Activated naive CD4-positive, alpha-beta T cell treated with anti-CD3 and anti-CD28 coated beads, Interleukin-2, amount 50 U/mL, for 72 hours (primary cell): Measurements from ENCODE around the gene CIB4. TPM values are rescaled to one million over a fixed set of nuclear protein-coding genes. Genes with fewer than 3 reads are reported as not detected.

Source experiments
- ATAC-seq, 2 donors: fragments of 150-1000 bp; cut with Tn5 transposase; 2 replicates each; pipeline ENCODE4 v1.10.0; 2021; ENCODE audit warnings: mild to moderate bottlenecking in 2 of 2, moderate library complexity in 2 of 2
- DNase-seq, 2 donors: peaks; one replicate each; pipeline ENCODE4 v3.0.0; 2021 to 2022; ENCODE audit warnings: low spot score in 2 of 2
- H3K27ac Mint-ChIP-seq, 2 donors: one replicate each; pipeline ENCODE4 v1.8.0; 2022; ENCODE audit warnings: mild to moderate bottlenecking in 2 of 2, mixed read lengths in 2 of 2
- H3K36me3 Mint-ChIP-seq, 2 donors: one replicate each; pipeline ENCODE4 v1.8.0; 2022; ENCODE audit warnings: mixed read lengths in 2 of 2
- H3K9me3 Mint-ChIP-seq, 2 donors: one replicate each; pipeline ENCODE4 v1.8.0; 2022; ENCODE audit warnings: mixed read lengths in 2 of 2
- total RNA-seq, 2 donors: library from RNA; stranded (reverse); gene quantifications; one replicate each; pipeline ENCODE4 v1.2.3, GENCODE V29; 2022

Gene CIB4
- total RNA-seq, 2 donors from 2014 or later = not detected

- ATAC-seq (no peak), DNase-seq (no peak)
- no peak overlapping the region for H3K27ac Mint-ChIP-seq
- no peaks in the 10 kb centered on the region for H3K9me3 Mint-ChIP-seq
- H3K36me3 Mint-ChIP-seq = no peaks in the 10 kb centered on the region
Observed at GRCh38 chr2:26619096-26619495, 22.1 kb downstream of the CIB4 start.

GRCh38 chr2:26618611-26619010 is 22.6 kb downstream of the CIB4 start:
- ATAC-seq (no peak), DNase-seq (peak in 1 of 2 donors; percentile 31)
- H3K9me3 Mint-ChIP-seq = no peaks in the 10 kb centered on the region
- H3K27ac Mint-ChIP-seq = no peak overlapping the region
- H3K36me3 Mint-ChIP-seq = no peaks in the 10 kb centered on the region

GRCh38 chr2:26617588-26618083 is 23.5 kb downstream of the CIB4 start:
- ATAC-seq (no peak), DNase-seq (peak in 1 of 2 donors; percentile 21)
- peak overlapping the region in 1 of 2 donors; percentile 11 for H3K27ac Mint-ChIP-seq
- no peaks in the 10 kb centered on the region for H3K9me3 Mint-ChIP-seq
- H3K36me3 Mint-ChIP-seq = no peaks in the 10 kb centered on the region

- ATAC-seq = no peak
- peak in 1 of 2 donors; percentile 33 for DNase-seq
- Mint-ChIP-seq H3K27ac (peak overlapping the region in 1 of 2 donors; percentile 84), H3K9me3 (no peaks in the 10 kb centered on the region), H3K36me3 (no peaks in the 10 kb centered on the region)
Observed at GRCh38 chr2:26616706-26617587, 24.2 kb downstream of the CIB4 start.

GRCh38 chr2:26615860-26616705 is 25.1 kb downstream of the CIB4 start:
- Mint-ChIP-seq H3K9me3 (no peaks in the 10 kb centered on the region), H3K27ac (no peak overlapping the region), H3K36me3 (no peaks in the 10 kb centered on the region)
- peak in 1 of 2 donors; percentile 20 for DNase-seq
- ATAC-seq = no peak

GRCh38 chr2:26615336-26615859 is 25.8 kb downstream of the CIB4 start:
- Mint-ChIP-seq H3K9me3 (no peaks in the 10 kb centered on the region), H3K27ac (no peak overlapping the region), H3K36me3 (no peaks in the 10 kb centered on the region)
- DNase-seq = peak in 1 of 2 donors; percentile 49
- ATAC-seq = no peak

- Mint-ChIP-seq H3K9me3 (no peaks in the 10 kb centered on the region), H3K27ac (no peak overlapping the region), H3K36me3 (no peaks in the 10 kb centered on the region)
- no peak for ATAC-seq
- DNase-seq = peak in 1 of 2 donors; percentile 31
Observed at GRCh38 chr2:26614216-26615138, 26.7 kb downstream of the CIB4 start.

GRCh38 chr2:26613241-26614215 is 27.6 kb downstream of the CIB4 start:
- no peak for ATAC-seq
- peak in 1 of 2 donors; percentile 38 for DNase-seq
- H3K27ac Mint-ChIP-seq = no peak overlapping the region
- H3K9me3 Mint-ChIP-seq = no peaks in the 10 kb centered on the region
- H3K36me3 Mint-ChIP-seq = no peaks in the 10 kb centered on the region

- Mint-ChIP-seq H3K9me3 (no peaks in the 10 kb centered on the region), H3K36me3 (no peaks in the 10 kb centered on the region), H3K27ac (no peak overlapping the region)
- no peak for ATAC-seq
- peak in 1 of 2 donors; percentile 48 for DNase-seq
Observed at GRCh38 chr2:26612522-26613240, 28.5 kb downstream of the CIB4 start.

GRCh38 chr2:26612034-26612433 is 29.1 kb downstream of the CIB4 start:
- DNase-seq = no peak
- Mint-ChIP-seq H3K9me3 (no peaks in the 10 kb centered on the region), H3K36me3 (no peaks in the 10 kb centered on the region), H3K27ac (no peak overlapping the region)
- ATAC-seq = no peak

GRCh38 chr2:26610504-26611335 is 30.4 kb downstream of the CIB4 start:
- ATAC-seq = no peak
- H3K27ac Mint-ChIP-seq = no peak overlapping the region
- peak in 1 of 2 donors; percentile 38 for DNase-seq
- H3K9me3 Mint-ChIP-seq = no peaks in the 10 kb centered on the region
- H3K36me3 Mint-ChIP-seq = no peaks in the 10 kb centered on the region

- peak overlapping the region in 1 of 2 donors; percentile 9 for H3K27ac Mint-ChIP-seq
- H3K36me3 Mint-ChIP-seq = no peaks in the 10 kb centered on the region
- peak in 1 of 2 donors; percentile 37 for DNase-seq
- H3K9me3 Mint-ChIP-seq = no peaks in the 10 kb centered on the region
- peak; percentile 43 to 47 for ATAC-seq
Observed at GRCh38 chr2:26609839-26610277, 31.3 kb downstream of the CIB4 start.

GRCh38 chr2:26609205-26609631 is 31.9 kb downstream of the CIB4 start:
- ATAC-seq (no peak), DNase-seq (no peak)
- Mint-ChIP-seq H3K9me3 (no peaks in the 10 kb centered on the region), H3K36me3 (no peaks in the 10 kb centered on the region), H3K27ac (peak overlapping the region in 1 of 2 donors; percentile 9)
